ENCODE results near the gene ADGRA3.
"Not testable (repeated sequence)": the region's sequence is repeated elsewhere in the genome, so short reads cannot be mapped to it uniquely, and the experiment has no call there.

The ADGRA3 gene

DNA sequence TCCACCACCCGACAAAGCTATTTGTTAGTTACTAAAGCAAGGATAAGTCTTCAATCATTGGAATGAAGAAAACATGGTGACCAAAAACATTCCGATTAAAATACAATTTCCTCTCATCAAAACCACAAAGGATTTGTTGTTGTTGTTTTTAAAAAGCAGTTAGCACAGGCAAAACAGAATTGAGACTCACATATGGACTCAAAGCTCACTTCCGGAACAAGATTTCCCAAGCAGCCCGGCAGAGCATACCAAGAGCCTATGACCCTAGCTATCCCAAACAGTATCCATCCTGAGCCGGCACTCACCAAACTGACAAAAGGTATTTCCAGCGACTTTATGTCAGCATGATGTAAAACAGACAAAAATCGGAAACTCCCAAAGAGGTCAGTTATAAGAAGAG lies 39.9 kb downstream of the ADGRA3 start:
- H3K4me2 ChIP-seq (ENCODE audit: low read depth, low read length, poor library complexity, severe bottlenecking) = no peak overlapping the region
- TF ChIP-seq EZH2phosphoT487 (conservative IDR thresholded peaks at IDR 0.05; ENCODE audit: low read length) = no peak
- TF ChIP-seq, protein P1, sequence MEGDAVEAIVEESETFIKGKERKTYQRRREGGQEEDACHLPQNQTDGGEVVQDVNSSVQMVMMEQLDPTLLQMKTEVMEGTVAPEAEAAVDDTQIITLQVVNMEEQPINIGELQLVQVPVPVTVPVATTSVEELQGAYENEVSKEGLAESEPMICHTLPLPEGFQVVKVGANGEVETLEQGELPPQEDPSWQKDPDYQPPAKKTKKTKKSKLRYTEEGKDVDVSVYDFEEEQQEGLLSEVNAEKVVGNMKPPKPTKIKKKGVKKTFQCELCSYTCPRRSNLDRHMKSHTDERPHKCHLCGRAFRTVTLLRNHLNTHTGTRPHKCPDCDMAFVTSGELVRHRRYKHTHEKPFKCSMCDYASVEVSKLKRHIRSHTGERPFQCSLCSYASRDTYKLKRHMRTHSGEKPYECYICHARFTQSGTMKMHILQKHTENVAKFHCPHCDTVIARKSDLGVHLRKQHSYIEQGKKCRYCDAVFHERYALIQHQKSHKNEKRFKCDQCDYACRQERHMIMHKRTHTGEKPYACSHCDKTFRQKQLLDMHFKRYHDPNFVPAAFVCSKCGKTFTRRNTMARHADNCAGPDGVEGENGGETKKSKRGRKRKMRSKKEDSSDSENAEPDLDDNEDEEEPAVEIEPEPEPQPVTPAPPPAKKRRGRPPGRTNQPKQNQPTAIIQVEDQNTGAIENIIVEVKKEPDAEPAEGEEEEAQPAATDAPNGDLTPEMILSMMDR (IDR thresholded peaks at IDR 0.05; ENCODE audit: insufficient read depth, low read length, poor library complexity, severe bottlenecking) = no peak
- no peak overlapping the region for H3K9ac ChIP-seq (ENCODE audit: low read length)
- H3K27ac ChIP-seq (ENCODE audit: low read depth, low read length) = no peak overlapping the region
- no peaks in the 10 kb centered on the region for H3K27me3 ChIP-seq (ENCODE audit: low read length)
- H4K20me1 ChIP-seq (ENCODE audit: low read depth, low read length) = no peaks in the 10 kb centered on the region
- H3K36me3 ChIP-seq (ENCODE audit: low read length) = no peaks in the 10 kb centered on the region
- no peaks in the 10 kb centered on the region for H3K9me2 ChIP-seq (replicated peaks; ENCODE audit: insufficient read depth, low read length)
- H3K4me3 ChIP-seq (ENCODE audit: insufficient read depth, low read length, poor library complexity, severe bottlenecking) = no peak overlapping the region
- no peaks in the 10 kb centered on the region for H3K9me3 ChIP-seq (ENCODE audit: insufficient read depth, low read length)
- H3F3A ChIP-seq (ENCODE audit: insufficient read depth) = no peaks in the 10 kb centered on the region
- H2AFZ ChIP-seq (ENCODE audit: low read depth, low read length, severe bottlenecking) = no peak overlapping the region
- H3K79me2 ChIP-seq (ENCODE audit: insufficient read depth, low read length) = no peaks in the 10 kb centered on the region

DNA sequence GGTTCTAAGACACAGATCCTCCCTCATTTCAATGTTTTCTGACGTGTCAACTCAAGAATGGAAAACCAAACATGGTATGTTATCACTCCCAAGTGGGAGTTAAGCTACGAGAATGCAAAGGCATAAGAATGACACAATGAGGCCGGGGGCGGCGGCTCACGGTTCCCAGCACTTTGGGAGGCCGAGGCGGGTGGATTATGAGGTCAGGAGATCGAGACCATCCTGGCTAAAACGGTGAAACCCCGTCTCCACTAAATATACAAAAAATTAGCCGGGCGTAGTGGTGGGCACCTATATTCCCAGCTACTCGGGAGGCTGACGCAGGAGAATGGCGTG lies 40.6 kb downstream of the ADGRA3 start:
- not testable (repeated sequence) for H3K4me3 ChIP-seq (ENCODE audit: insufficient read depth, low read length, poor library complexity, severe bottlenecking); H2AFZ ChIP-seq (ENCODE audit: low read depth, low read length, severe bottlenecking); H4K20me1 ChIP-seq (ENCODE audit: low read depth, low read length); H3K79me2 ChIP-seq (ENCODE audit: insufficient read depth, low read length); H3K4me2 ChIP-seq (ENCODE audit: low read depth, low read length, poor library complexity, severe bottlenecking); H3K36me3 ChIP-seq (ENCODE audit: low read length); H3K9me3 ChIP-seq (ENCODE audit: insufficient read depth, low read length); H3K9me2 ChIP-seq (replicated peaks; ENCODE audit: insufficient read depth, low read length); H3K9ac ChIP-seq (ENCODE audit: low read length); H3K27ac ChIP-seq (ENCODE audit: low read depth, low read length); H3K27me3 ChIP-seq (ENCODE audit: low read length); H3F3A ChIP-seq (ENCODE audit: insufficient read depth)

DNA sequence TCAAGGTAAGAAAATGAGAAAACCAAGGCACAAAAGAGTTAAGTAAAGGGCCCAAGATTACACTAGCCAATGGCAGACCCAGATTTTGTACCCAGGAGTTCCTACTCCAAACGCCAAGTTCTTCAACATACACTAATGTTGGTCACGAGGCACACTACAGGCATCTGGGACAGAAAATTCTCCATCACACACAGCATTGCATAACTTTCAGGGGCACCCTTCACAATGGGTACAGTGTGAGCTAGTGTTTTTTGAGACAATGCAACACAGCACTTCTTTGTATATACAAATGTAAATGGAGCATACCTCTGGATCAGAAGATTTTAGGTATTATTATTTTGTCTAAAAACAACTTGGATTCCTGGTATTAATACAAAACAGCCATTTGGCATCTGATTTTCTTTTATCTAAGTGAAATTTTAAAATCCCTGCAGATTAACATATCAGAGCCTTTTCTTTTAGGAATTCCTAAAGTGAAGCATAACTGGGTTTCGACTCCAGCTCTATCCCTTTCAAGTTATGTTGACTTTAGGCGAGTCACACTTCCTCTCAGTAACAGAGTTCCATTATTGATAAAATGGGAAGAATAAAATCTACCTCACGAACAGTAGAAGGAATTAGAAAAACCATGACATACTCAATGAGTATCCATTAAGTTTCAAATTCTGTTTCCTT lies 41.1 kb downstream of the ADGRA3 start:
- Histone ChIP-seq H3K4me2 (ENCODE audit: low read depth, low read length, poor library complexity, severe bottlenecking) (no peak overlapping the region), H3K9me2 (replicated peaks; ENCODE audit: insufficient read depth, low read length) (no peaks in the 10 kb centered on the region), H3K36me3 (ENCODE audit: low read length) (no peaks in the 10 kb centered on the region)

DNA sequence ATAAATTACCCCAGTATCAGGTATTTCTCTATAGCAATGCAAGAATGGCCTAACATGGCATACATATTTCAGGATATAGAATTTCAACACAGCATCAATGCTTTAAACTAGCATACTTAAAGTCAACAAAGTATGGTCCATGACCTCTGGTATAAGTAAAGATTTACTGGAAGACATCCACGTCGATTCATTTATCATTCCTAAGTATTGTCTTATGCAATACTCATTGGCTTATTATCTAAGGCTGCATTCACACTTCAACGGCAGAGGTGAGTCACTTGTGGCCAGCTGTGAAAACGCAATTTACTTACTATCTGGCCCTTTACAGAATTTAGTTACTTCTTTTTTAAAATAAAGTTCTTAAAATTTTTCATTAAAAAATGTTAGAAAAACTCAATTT lies 42.6 kb downstream of the ADGRA3 start:
- H3K27ac ChIP-seq (ENCODE audit: low read depth, low read length) = no peak overlapping the region
- H3K9me3 ChIP-seq (ENCODE audit: insufficient read depth, low read length) = no peaks in the 10 kb centered on the region
- H3K4me2 ChIP-seq (ENCODE audit: low read depth, low read length, poor library complexity, severe bottlenecking) = no peak overlapping the region

More for the DNA sequence above, 41.1 kb downstream of the ADGRA3 start:
- no peaks in the 10 kb centered on the region for H3F3A ChIP-seq (ENCODE audit: insufficient read depth)
- H3K9me3 ChIP-seq (ENCODE audit: insufficient read depth, low read length) = no peaks in the 10 kb centered on the region
- no peaks in the 10 kb centered on the region for H3K79me2 ChIP-seq (ENCODE audit: insufficient read depth, low read length)
- no peak for TF ChIP-seq EZH2phosphoT487 (conservative IDR thresholded peaks at IDR 0.05; ENCODE audit: low read length)
- TF ChIP-seq, protein P1 (IDR thresholded peaks at IDR 0.05; ENCODE audit: insufficient read depth, low read length, poor library complexity, severe bottlenecking) = no peak
- no peak overlapping the region for H3K4me3 ChIP-seq (ENCODE audit: insufficient read depth, low read length, poor library complexity, severe bottlenecking)
- no peaks in the 10 kb centered on the region for H3K27me3 ChIP-seq (ENCODE audit: low read length)
- no peak overlapping the region for H3K27ac ChIP-seq (ENCODE audit: low read depth, low read length)
- H4K20me1 ChIP-seq (ENCODE audit: low read depth, low read length) = no peaks in the 10 kb centered on the region
- no peak overlapping the region for H3K9ac ChIP-seq (ENCODE audit: low read length)
- H2AFZ ChIP-seq (ENCODE audit: low read depth, low read length, severe bottlenecking) = no peak overlapping the region

More for the DNA sequence above, 42.6 kb downstream of the ADGRA3 start:
- Histone ChIP-seq H4K20me1 (ENCODE audit: low read depth, low read length) (no peaks in the 10 kb centered on the region), H3K79me2 (ENCODE audit: insufficient read depth, low read length) (no peaks in the 10 kb centered on the region), H2AFZ (ENCODE audit: low read depth, low read length, severe bottlenecking) (no peak overlapping the region), H3K9me2 (replicated peaks; ENCODE audit: insufficient read depth, low read length) (no peaks in the 10 kb centered on the region), H3F3A (ENCODE audit: insufficient read depth) (no peaks in the 10 kb centered on the region), H3K9ac (ENCODE audit: low read length) (no peak overlapping the region), H3K27me3 (ENCODE audit: low read length) (no peaks in the 10 kb centered on the region), H3K36me3 (ENCODE audit: low read length) (no peaks in the 10 kb centered on the region), H3K4me3 (ENCODE audit: insufficient read depth, low read length, poor library complexity, severe bottlenecking) (no peak overlapping the region)
- no peak for TF ChIP-seq EZH2phosphoT487 (conservative IDR thresholded peaks at IDR 0.05; ENCODE audit: low read length)
- TF ChIP-seq, protein P1 (IDR thresholded peaks at IDR 0.05; ENCODE audit: insufficient read depth, low read length, poor library complexity, severe bottlenecking) = no peak

All from SU-DHL-6 (cell line).